ENCODE results near the gene FAM219B. TPM values are rescaled to one million over a fixed set of nuclear protein-coding genes. Genes with fewer than 3 reads are reported as not detected.

Gene FAM219B
- total and polyA plus RNA-seq, 10 of the 15 experiments (the other 5 are each of a cell fraction or from before 2014, with no cell fraction given): 7.6 to 53.2 (median 29.4) TPM

- TF ChIP-seq, protein P1, sequence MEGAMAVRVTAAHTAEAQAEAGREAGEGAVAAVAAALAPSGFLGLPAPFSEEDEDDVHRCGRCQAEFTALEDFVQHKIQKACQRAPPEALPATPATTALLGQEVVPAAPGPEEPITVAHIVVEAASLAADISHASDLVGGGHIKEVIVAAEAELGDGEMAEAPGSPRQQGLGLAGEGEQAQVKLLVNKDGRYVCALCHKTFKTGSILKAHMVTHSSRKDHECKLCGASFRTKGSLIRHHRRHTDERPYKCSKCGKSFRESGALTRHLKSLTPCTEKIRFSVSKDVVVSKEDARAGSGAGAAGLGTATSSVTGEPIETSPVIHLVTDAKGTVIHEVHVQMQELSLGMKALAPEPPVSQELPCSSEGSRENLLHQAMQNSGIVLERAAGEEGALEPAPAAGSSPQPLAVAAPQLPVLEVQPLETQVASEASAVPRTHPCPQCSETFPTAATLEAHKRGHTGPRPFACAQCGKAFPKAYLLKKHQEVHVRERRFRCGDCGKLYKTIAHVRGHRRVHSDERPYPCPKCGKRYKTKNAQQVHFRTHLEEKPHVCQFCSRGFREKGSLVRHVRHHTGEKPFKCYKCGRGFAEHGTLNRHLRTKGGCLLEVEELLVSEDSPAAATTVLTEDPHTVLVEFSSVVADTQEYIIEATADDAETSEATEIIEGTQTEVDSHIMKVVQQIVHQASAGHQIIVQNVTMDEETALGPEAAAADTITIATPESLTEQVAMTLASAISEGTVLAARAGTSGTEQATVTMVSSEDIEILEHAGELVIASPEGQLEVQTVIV (IDR thresholded peaks at IDR 0.05; ENCODE audit: borderline replicate concordance, partially characterized antibody): peak; percentile 95
- TF ChIP-seq ETV6 (conservative IDR thresholded peaks at IDR 0.05 in 1 of 2, IDR thresholded peaks at IDR 0.05 in 1 of 2; ENCODE audit: borderline replicate concordance in 1 of 2, low read depth in 1 of 2) (no peak), ZNF687 (IDR thresholded peaks at IDR 0.05) (peak; percentile 75; the same call in 1 of the 2 replicates), SMAD1 (IDR thresholded peaks at IDR 0.05; ENCODE audit: low read depth, partially characterized antibody) (no peak), CEBPB (IDR thresholded peaks at IDR 0.05; ENCODE audit: borderline replicate concordance in 1 of 2, low read depth in 2 of 2, low read length in 2 of 2) (no peak)
These were observed 33.5 kb downstream of the FAM219B start, which contains the start of gene SCAMP2 (continued) for GRCh38 chr15:74873036-74873755.

Measured in GM12878 (cell line).